ENCODE measurements around the gene TAF15. TPM values are rescaled to one million over a fixed set of nuclear protein-coding genes. Genes with fewer than 3 reads are reported as not detected.

Gene TAF15
- total RNA-seq, 1 donor from 2014 or later, result 143 TPM

DNA sequence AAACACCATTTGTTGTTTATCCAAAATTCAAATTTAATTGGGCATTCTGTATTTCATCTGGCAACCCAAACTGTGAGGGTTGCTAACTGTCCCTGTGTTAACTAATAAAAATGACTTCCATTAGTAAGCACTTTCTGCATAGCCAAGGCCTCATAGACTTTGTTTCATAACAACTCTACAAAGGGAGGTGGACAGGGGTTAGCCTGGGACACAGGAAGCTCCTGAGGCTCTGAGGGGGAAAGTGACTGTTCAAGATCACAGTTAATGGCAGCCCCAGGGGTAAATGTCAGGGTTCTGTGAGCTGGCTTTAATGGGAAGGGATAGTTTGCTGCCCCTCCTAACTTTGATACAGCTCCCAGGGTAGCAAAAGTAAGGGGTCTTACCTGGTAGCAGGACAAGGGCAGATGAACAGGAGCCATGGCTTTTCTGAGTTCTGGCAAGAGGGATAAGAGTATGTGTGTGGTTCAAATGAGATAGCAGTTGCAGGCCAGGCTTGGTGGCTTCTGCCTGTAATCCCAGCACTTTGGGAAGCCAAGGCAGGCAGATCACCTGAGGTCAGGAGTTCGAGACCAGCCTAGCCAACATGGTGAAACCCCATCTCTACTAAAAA is 57.2 kb downstream of the TAF15 start:
- TF ChIP-seq, protein P1, sequence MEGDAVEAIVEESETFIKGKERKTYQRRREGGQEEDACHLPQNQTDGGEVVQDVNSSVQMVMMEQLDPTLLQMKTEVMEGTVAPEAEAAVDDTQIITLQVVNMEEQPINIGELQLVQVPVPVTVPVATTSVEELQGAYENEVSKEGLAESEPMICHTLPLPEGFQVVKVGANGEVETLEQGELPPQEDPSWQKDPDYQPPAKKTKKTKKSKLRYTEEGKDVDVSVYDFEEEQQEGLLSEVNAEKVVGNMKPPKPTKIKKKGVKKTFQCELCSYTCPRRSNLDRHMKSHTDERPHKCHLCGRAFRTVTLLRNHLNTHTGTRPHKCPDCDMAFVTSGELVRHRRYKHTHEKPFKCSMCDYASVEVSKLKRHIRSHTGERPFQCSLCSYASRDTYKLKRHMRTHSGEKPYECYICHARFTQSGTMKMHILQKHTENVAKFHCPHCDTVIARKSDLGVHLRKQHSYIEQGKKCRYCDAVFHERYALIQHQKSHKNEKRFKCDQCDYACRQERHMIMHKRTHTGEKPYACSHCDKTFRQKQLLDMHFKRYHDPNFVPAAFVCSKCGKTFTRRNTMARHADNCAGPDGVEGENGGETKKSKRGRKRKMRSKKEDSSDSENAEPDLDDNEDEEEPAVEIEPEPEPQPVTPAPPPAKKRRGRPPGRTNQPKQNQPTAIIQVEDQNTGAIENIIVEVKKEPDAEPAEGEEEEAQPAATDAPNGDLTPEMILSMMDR (IDR thresholded peaks at IDR 0.05), result no peak

DNA sequence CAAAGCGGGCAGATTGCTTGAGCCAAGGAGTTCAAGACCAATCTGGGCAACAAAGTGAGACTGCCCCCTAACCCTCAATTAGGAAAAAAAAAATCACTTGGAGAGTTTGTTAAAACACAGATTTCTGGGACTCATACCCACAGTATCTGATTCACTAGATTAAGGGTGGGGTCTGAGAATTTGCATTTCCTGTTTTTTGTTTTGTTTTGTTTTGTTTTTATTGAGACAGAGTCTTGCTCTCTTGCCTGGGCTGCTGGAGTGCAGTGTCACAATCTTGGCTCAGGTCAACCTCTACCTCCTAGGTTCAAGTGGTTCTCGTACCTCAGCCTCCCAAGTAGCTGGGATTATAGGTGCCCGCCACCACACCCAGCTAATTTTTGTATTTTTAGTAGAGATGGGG is 58.3 kb downstream of the TAF15 start:
- TF ChIP-seq, protein P1 (IDR thresholded peaks at IDR 0.05), result no peak
- no peak overlapping the region for H3K4me3 ChIP-seq
- H3K27ac ChIP-seq, result no peak overlapping the region
- H3K36me3 ChIP-seq, result no peaks in the 10 kb centered on the region
- DNase-seq (no peak), ATAC-seq (no peak)
- no peaks in the 10 kb centered on the region for H3K4me1 ChIP-seq
- intact Hi-C loops (cut with DNase I), result no loop called here
- no peaks in the 10 kb centered on the region for H3K27me3 ChIP-seq (ENCODE audit: low read depth)
- no peaks in the 10 kb centered on the region for H3K9me3 ChIP-seq

More for the DNA sequence above, 57.2 kb downstream of the TAF15 start:
- H3K9me3 ChIP-seq, result no peaks in the 10 kb centered on the region
- DNase-seq (no peak), ATAC-seq (no peak)
- no peaks in the 10 kb centered on the region for H3K36me3 ChIP-seq
- no peaks in the 10 kb centered on the region for H3K4me1 ChIP-seq
- no peak overlapping the region for H3K27ac ChIP-seq
- H3K27me3 ChIP-seq (ENCODE audit: low read depth), result no peaks in the 10 kb centered on the region
- no peak overlapping the region for H3K4me3 ChIP-seq
- intact Hi-C loops (cut with DNase I), result no loop called here

DNA sequence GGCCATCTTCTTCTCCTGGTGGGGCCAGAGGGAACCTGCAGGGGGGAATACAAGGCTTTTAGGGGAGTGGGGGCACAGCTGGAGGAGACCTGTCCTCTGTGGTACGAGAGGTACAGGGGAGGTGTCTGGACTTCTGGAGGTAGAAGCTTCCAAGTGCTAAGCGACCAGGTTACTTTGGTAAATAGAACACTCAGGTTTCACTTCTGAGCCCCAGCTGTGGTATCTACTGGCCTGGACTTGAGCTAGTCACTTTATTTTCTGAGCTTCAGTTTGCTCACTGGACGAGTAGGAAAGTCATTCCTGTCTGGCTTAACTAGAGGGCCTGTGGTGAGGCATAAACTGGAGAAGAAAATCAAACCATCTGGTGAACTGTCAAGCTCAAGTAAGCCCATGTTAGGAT is 59.5 kb downstream of the TAF15 start, which contains the start of gene HEATR9:
Gene HEATR9 (minus strand): TSS at position 155 of the 400 bp plus-strand sequence. CDS start 149 bp downstream, at position 6.
- H3K4me1 ChIP-seq, result no peaks in the 10 kb centered on the region
- intact Hi-C loops (cut with DNase I), result no loop called here
- H3K36me3 ChIP-seq, result no peaks in the 10 kb centered on the region
- H3K27me3 ChIP-seq (ENCODE audit: low read depth), result no peaks in the 10 kb centered on the region
- DNase-seq (no peak), ATAC-seq (no peak)
- H3K27ac ChIP-seq, result no peak within 1 kb of the TSS
- H3K4me3 ChIP-seq, result no peak within 1 kb of the TSS
- H3K9me3 ChIP-seq, result no peaks in the 10 kb centered on the region
- TF ChIP-seq, protein P1 (IDR thresholded peaks at IDR 0.05), result no peak

DNA sequence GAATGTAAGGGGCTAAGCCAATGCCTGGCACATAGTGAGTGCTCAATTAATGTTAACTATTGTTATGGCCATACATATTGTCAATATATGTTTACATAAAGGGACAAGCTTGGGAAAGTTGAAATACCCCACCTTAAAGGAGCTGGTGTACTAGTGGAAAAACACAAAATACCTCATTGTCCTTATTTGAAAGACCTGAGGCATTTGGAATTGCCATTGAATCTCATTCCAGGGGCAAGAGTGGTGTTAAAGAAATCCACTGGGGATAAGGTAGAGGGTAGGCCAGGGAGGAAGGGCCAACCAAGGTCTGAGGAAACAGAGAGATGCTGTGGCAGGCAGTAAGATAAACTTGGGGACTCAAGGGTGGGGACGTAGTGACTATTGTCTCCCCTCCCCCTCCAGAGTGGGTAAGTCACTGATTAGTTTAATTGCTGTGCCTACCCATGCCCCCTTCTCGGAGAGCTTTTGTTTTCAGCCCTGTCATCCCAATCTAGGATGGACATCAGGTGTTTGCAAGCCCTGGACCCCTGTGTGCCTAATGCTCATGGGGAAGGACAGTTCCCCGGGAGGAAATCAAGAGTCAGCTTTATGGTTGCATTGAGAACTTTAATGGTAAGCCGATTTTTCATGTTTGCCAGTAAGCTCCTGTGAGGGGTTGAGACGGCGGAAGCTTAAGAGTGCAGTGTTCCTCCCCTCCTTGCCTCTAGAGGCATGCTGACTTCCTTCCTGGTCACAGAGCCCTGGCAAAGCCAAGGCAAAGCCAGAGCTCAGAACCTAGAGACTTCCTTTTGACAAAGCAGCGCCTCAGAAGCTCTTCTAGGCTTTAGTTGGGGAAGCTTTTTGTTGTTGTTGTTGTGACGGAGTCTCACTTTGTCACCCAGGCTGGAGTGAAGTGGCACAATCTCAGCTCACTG is 61.9 kb downstream of the TAF15 start:
- no peak overlapping the region for H3K27ac ChIP-seq
- no peak overlapping the region for H3K4me3 ChIP-seq
- no peaks in the 10 kb centered on the region for H3K36me3 ChIP-seq
- DNase-seq, result no peak
- TF ChIP-seq, protein P1 (IDR thresholded peaks at IDR 0.05), result peak; percentile 7
- ATAC-seq, result peak in 1 of 2 donors; percentile 50
- H3K27me3 ChIP-seq (ENCODE audit: low read depth), result no peaks in the 10 kb centered on the region
- no peaks in the 10 kb centered on the region for H3K9me3 ChIP-seq
- intact Hi-C loops (cut with DNase I), result no loop called here
- H3K4me1 ChIP-seq, result peaks cover 10% of the 10 kb centered on the region

DNA sequence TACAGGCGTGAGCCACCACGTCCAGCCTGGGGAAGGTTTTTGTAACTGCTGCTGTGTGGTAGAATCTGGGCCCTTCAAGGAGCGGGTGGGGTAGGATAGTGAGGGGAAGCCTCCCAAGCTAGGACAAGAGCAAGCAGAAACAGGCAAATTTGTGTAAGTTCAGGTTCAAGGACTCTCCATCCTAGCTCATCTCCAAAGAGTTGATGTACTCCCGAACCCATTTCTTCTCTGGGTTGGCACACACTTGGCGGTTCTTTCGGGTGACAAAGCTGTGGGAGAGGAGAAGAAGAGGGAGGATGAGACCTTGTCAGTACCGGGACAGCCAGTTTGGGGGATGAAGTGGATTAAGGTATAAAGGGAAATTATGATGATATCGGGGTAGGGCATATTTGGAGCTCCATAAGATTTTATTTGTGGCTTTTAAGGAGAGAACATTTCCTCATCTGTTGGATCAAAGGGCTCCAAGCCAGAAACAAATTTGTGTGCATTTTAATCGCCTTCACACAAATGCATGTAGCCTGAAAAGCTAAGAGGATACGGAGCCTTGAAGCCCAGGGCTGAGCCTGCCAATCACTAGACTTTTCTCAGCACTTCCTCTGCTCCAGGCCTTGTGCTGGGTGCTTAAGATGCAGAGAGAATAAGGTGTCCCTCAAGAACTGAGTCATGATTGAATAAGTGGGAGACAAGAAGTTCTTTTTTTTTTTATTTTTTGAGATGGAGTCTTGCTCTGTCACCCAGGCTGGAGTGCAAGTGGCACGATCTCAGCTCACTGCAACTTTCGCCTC is 63.1 kb downstream of the TAF15 start:
- intact Hi-C loops (cut with DNase I), result no loop called here
- no peak for ATAC-seq

More for the DNA sequence above, 63.1 kb downstream of the TAF15 start:
- H3K27me3 ChIP-seq (ENCODE audit: low read depth), result no peaks in the 10 kb centered on the region
- no peak overlapping the region for H3K4me3 ChIP-seq
- H3K9me3 ChIP-seq, result no peaks in the 10 kb centered on the region
- TF ChIP-seq, protein P1 (IDR thresholded peaks at IDR 0.05), result no peak
- no peak overlapping the region for H3K27ac ChIP-seq
- DNase-seq, result no peak
- peaks cover 10% of the 10 kb centered on the region for H3K4me1 ChIP-seq
- H3K36me3 ChIP-seq, result no peaks in the 10 kb centered on the region
